Peyer's patch (tissue), 4 donors: Measurements from ENCODE around the gene TUBA1A.

ENCODE experiments used
- POLR2A ChIP-seq, 2 donors: fragments of 450-650 bp; IDR thresholded peaks; one replicate each; pipeline ENCODE4 v1.5.1; 2017; ENCODE audit warnings: antibody characterized with exemption in 2 of 2, mild to moderate bottlenecking in 2 of 2, moderate library complexity in 2 of 2
- TF ChIP-seq, protein P1 (sequence below), 6 experiments: fragments of 450-650 bp in 4 of 6; fragments of 200-600 bp in 2 of 6; sonication (generic) in 1 of 6; IDR thresholded peaks; one replicate each; pipeline ENCODE4 v1.5.1; 2017 to 2019; ENCODE audit warnings: antibody characterized with exemption in 6 of 6, mild to moderate bottlenecking in 3 of 6, moderate library complexity in 1 of 6

DNA sequence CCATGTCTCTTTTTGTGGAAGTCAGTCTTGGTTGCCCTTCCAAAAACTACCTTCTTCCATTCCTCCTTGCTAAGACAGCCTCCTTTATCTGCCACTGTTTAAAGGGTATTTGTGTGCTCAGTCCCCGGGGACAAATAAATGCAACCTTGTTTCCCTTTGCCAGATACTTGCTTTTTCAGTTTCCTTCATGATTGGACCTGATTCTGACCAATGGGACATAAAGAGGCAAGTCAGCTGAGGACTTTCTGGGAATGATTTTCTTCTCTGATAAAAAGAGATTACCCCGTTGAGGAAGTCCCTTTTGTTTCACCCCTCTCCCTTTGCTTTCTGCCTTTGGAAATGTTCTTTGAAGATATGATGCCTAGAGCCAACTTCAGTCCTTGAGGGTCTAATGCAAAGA is 50.3 kb downstream of the TUBA1A start:
- TF ChIP-seq, protein P1, sequence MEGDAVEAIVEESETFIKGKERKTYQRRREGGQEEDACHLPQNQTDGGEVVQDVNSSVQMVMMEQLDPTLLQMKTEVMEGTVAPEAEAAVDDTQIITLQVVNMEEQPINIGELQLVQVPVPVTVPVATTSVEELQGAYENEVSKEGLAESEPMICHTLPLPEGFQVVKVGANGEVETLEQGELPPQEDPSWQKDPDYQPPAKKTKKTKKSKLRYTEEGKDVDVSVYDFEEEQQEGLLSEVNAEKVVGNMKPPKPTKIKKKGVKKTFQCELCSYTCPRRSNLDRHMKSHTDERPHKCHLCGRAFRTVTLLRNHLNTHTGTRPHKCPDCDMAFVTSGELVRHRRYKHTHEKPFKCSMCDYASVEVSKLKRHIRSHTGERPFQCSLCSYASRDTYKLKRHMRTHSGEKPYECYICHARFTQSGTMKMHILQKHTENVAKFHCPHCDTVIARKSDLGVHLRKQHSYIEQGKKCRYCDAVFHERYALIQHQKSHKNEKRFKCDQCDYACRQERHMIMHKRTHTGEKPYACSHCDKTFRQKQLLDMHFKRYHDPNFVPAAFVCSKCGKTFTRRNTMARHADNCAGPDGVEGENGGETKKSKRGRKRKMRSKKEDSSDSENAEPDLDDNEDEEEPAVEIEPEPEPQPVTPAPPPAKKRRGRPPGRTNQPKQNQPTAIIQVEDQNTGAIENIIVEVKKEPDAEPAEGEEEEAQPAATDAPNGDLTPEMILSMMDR (IDR thresholded peaks at IDR 0.05) = no peak
- TF ChIP-seq POLR2A (IDR thresholded peaks at IDR 0.05) = no peak
